AG09319 (cell line): Measurements from ENCODE around the gene DYSF.

Experiments used
- DNase-seq: peaks from one replicate; pipeline ENCODE4 v3.0.0-alpha.2; 2010; ENCODE audit warnings: low read depth; ENCODE audit errors: extremely low read depth
- CTCF ChIP-seq: IDR thresholded peaks from 2 replicates; pipeline ENCODE4 v1.5.1; 2011; ENCODE audit warnings: low read depth, mild to moderate bottlenecking, inconsistent platforms, low read length, moderate library complexity

Gene DYSF

DNA sequence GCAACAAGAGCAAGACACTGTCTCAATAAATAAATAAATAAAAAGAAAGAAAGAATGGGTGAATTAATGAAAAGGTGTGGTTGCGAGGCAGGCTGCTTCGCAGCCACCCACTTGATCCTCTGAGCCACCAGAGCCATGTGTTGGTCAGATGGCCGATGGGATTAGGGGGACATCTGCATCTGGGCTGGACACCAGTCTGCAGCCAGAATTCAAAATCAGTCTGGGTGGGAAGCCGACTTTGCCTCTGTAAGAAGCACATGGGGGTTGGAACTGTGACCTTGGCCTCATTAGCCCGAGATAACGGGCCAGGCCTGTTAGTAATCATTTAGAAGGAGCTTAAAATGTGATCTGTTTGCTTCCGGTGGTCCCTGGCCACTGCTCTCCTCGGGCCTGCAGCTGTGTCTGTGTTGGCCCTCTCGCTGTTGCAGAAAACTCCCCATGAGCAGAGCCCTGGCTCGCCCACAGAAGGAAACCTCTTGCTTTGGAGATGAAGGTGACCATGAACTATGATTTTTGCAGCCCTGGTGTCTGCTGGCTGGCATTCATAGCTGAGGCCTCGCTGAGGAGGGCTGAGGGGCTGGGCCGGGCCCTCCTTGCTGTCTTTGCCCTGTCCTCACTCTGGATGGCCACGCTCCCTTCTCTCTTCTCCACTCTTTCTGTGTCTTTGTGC is 94.4 kb downstream of the DYSF start:
- no peak for DNase-seq
- TF ChIP-seq CTCF = no peak

DNA sequence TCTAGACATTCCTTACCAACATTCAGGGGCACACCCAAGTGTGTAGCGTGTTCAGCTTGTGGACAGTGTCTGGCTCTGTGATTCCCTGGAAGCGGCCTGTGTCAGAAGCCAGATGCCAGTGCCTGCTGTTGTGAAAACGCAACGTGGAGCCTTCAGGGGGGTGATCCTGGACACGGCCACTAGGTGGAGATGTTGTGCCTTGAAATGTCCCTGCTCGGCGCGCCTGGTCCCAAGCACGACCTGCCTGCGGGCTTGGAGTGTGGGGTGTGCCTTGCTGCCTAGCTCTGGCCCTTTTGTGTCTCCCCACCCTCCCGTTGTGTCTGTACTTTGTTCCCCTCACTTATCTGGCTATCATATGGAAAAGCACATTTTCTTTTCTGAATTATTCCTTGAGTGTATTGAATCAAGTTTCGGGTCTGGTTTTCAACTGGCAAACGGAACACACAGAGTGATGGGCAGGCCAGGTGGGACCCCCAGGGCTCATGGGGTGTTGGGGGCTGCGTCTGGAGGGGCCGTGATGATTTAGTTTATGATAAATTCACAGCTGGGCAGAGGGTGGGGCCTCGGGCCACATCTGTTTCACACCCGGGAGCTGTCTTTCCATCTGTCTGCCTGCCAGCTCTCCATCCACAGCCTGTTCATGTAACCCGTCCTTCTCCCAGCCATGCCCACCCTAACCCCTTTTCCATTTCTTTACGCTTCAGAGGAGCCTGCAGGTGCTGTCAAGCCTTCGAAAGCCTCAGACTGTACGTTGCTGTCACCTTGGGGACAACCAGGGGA is 95.5 kb downstream of the DYSF start:
- peak; percentile 20 for DNase-seq

GRCh38 chr2:71550801-71551630 is 97.7 kb downstream of the DYSF start:
- no peak for DNase-seq
- TF ChIP-seq CTCF = no peak

More for the DNA sequence above, 95.5 kb downstream of the DYSF start:
- TF ChIP-seq CTCF = peak; percentile 74

- no peak for DNase-seq
- no peak for TF ChIP-seq CTCF
Observed at GRCh38 chr2:71551631-71551915, 98.2 kb downstream of the DYSF start.

GRCh38 chr2:71552356-71552755 is 99.0 kb downstream of the DYSF start:
- TF ChIP-seq CTCF = no peak
- no peak for DNase-seq

GRCh38 chr2:71552861-71553301 is 99.5 kb downstream of the DYSF start:
- no peak for TF ChIP-seq CTCF
- no peak for DNase-seq

GRCh38 chr2:71554028-71554705 is 100.8 kb downstream of the DYSF start:
- no peak for DNase-seq
- no peak for TF ChIP-seq CTCF
